Type B pancreatic cell (in vitro differentiated cells): ENCODE measurements around the gene SEMA5A. TPM values are rescaled to one million over a fixed set of nuclear protein-coding genes. Genes with fewer than 3 reads are reported as not detected.
A peak's percentile ranks its signal among the peaks of the same experiment; 100 is the strongest.

Source experiments
- DNase-seq: peaks from one replicate; pipeline ENCODE4 v3.0.0; 2021; ENCODE audit warnings: mixed read lengths; ENCODE audit not compliant: unreplicated experiment; ENCODE audit errors: extremely low spot score
- H3K27ac Mint-ChIP-seq: 2 replicates; pipeline ENCODE4 v1.8.0; 2021; ENCODE audit warnings: mild to moderate bottlenecking, mixed read lengths
- H3K27me3 Mint-ChIP-seq: 2 replicates; pipeline ENCODE4 v1.8.0; 2021; ENCODE audit warnings: mixed read lengths
- H3K36me3 Mint-ChIP-seq: 2 replicates; pipeline ENCODE4 v1.8.0; 2021; ENCODE audit warnings: mixed read lengths
- H3K4me1 Mint-ChIP-seq: one replicate; pipeline ENCODE4 v1.8.0; 2021; ENCODE audit warnings: mixed read lengths; ENCODE audit not compliant: unreplicated experiment
- H3K4me3 Mint-ChIP-seq: 2 replicates; pipeline ENCODE4 v1.8.0; 2021; ENCODE audit warnings: mild to moderate bottlenecking, mixed read lengths
- H3K9me3 Mint-ChIP-seq: 2 replicates; pipeline ENCODE4 v1.8.0; 2021; ENCODE audit warnings: mixed read lengths
- total RNA-seq: library from RNA; stranded (reverse); gene quantifications from 2 replicates; pipeline ENCODE4 v1.2.1, GENCODE V29; 2021; ENCODE audit warnings: low replicate concordance
- TF ChIP-seq, protein P1 (sequence below): fragments of 200-600 bp; sonication (generic); conservative IDR thresholded peaks from 2 replicates; pipeline ENCODE4 v1.5.0; 2021; ENCODE audit warnings: antibody characterized with exemption, mild to moderate bottlenecking

Gene SEMA5A
- total RNA-seq, 1 donor from 2014 or later: 92.9 TPM

DNA sequence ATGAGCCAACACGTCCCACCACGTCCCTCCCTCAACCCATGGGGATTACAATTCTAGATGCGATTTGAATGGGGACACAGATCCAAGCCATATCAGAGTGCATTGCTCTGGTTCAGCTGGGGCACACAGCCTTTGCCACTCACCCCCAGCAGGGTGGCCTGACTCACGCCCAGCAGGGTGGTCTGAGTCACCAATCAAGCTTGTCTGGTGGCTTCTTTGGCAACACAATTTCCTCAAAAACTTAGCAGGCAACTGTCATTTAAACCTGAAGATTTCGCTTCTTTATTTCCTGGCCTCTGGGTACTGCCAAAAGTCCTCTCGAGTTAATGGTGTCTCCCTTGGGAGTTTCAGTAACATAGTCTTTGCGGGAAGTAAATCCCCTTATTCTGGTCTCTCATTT is 16.3 kb upstream of the SEMA5A start:
- H3K27me3 Mint-ChIP-seq: no peaks in the 10 kb centered on the region
- peaks cover 20% of the 10 kb centered on the region for H3K4me1 Mint-ChIP-seq
- peaks cover 4% of the 10 kb centered on the region for H3K9me3 Mint-ChIP-seq
- TF ChIP-seq, protein P1, sequence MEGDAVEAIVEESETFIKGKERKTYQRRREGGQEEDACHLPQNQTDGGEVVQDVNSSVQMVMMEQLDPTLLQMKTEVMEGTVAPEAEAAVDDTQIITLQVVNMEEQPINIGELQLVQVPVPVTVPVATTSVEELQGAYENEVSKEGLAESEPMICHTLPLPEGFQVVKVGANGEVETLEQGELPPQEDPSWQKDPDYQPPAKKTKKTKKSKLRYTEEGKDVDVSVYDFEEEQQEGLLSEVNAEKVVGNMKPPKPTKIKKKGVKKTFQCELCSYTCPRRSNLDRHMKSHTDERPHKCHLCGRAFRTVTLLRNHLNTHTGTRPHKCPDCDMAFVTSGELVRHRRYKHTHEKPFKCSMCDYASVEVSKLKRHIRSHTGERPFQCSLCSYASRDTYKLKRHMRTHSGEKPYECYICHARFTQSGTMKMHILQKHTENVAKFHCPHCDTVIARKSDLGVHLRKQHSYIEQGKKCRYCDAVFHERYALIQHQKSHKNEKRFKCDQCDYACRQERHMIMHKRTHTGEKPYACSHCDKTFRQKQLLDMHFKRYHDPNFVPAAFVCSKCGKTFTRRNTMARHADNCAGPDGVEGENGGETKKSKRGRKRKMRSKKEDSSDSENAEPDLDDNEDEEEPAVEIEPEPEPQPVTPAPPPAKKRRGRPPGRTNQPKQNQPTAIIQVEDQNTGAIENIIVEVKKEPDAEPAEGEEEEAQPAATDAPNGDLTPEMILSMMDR: no peak
- no peaks in the 10 kb centered on the region for H3K36me3 Mint-ChIP-seq
- H3K4me3 Mint-ChIP-seq: no peak overlapping the region
- DNase-seq: no peak
- H3K27ac Mint-ChIP-seq: no peak overlapping the region

DNA sequence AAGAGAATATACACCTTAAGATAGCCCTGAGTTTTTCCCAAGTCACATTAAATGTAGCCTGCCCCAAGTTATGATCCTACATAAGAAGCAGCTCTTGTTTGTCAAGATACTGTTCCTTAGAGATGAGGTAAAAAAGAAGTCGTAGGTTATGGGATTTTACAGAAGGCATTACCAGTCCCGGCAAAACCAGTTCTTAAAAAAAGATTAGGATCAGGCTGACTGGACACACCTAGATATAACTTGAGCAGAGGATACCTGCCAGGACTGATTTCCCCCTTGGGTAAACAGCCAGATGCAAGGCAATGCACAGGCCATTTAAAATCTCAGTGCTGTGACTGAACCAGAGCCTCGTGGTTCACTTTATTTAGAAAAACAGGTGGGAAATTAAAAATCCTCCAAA is 14.1 kb upstream of the SEMA5A start:
- no peak for DNase-seq
- no peak overlapping the region for H3K4me3 Mint-ChIP-seq
- H3K27ac Mint-ChIP-seq: peak overlapping the region; percentile 76
- no peaks in the 10 kb centered on the region for H3K36me3 Mint-ChIP-seq
- TF ChIP-seq, protein P1: no peak
- peaks cover 20% of the 10 kb centered on the region for H3K4me1 Mint-ChIP-seq
- H3K27me3 Mint-ChIP-seq: no peaks in the 10 kb centered on the region
- peaks cover 9% of the 10 kb centered on the region for H3K9me3 Mint-ChIP-seq

DNA sequence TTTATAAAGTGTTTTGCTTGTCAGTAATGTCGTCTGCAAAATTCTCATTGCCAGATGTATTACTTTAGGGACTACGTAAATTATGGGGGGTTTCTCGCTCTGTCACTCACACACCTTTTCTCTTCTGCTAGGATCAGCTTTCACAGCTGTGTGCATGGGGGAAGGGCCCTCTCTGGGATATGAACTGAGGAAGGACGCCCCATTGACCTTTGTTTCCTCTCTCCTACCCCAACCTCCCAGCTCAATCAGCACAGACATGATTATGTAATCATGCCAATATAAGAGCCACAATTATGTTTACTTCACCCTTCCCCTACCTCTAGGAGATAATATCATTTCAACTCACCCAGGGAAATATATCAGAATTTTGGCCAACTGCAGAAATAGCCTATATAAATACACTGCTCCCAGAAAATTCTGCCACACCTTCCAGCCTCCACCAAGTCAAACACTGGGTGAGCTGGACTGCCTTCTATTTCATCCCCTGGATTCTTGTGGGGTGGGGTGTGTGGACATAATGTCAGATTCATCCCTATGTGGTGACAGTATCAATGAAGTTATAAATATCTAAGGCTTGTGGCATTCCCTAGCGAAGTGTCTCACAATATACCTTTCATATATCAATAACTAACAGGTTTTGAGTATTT is 12.6 kb upstream of the SEMA5A start:
- Mint-ChIP-seq H3K36me3 (peaks cover 5% of the 10 kb centered on the region), H3K9me3 (peaks cover 9% of the 10 kb centered on the region), H3K27ac (peak overlapping the region; percentile 11), H3K27me3 (no peaks in the 10 kb centered on the region), H3K4me3 (no peak overlapping the region), H3K4me1 (peaks cover 20% of the 10 kb centered on the region)
- no peak for DNase-seq
- TF ChIP-seq, protein P1: no peak

DNA sequence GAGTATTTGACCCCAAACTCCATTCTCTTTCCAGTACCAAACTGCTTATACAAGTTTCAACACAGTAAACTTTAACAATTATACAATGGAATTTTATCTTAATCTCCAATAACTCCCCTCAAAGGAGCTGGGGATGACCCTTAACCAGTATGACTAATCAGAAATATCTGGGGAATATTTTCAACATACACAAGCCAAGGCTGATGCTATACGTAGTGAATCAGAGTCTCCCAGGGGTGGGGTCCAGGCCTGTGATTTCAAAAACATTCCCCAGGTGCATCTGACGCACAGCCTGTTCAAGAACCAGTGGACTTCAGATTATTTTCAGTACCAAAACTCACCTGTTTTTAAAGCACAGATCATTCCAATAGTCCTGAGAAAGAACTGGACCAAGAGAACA is 11.8 kb upstream of the SEMA5A start:
- H3K4me1 Mint-ChIP-seq: peaks cover 20% of the 10 kb centered on the region
- peaks cover 5% of the 10 kb centered on the region for H3K36me3 Mint-ChIP-seq
- no peak for DNase-seq
- TF ChIP-seq, protein P1: no peak
- no peaks in the 10 kb centered on the region for H3K27me3 Mint-ChIP-seq
- peaks cover 9% of the 10 kb centered on the region for H3K9me3 Mint-ChIP-seq
- H3K27ac Mint-ChIP-seq: no peak overlapping the region
- H3K4me3 Mint-ChIP-seq: no peak overlapping the region

DNA sequence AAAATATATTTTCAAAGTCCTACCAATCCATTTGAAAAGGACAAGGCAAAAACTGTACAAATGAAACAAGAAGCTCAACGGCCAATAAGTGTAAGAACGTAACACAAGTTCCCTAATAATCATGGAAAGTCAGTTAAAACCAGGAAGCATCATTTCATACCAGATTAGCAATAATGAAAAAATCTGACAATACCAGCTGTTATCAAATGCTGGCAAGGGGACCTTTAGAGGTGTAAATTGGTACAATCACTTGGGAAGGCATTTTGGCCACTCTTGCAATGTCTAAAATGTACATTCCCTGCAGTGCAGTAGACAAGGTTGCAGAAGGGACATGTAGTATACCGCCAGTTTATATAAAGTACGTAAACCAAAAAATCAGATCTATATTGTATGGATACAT is 10.1 kb upstream of the SEMA5A start:
- Mint-ChIP-seq H3K4me3 (no peak overlapping the region), H3K36me3 (peaks cover 13% of the 10 kb centered on the region), H3K9me3 (peaks cover 5% of the 10 kb centered on the region), H3K27ac (no peak overlapping the region), H3K4me1 (peaks cover 15% of the 10 kb centered on the region), H3K27me3 (no peaks in the 10 kb centered on the region)
- TF ChIP-seq, protein P1: no peak
- DNase-seq: no peak
